ENCODE results near the gene PSMB5.

PSMB5 gene

GRCh38 chr14:23074906-23075305, 40.2 kb upstream of the PSMB5 start (continued):
- TF ChIP-seq ZNF558 (tag by site-specific recombination; IDR thresholded peaks at IDR 0.05) = no peak
- no peak for TF ChIP-seq PBX3 (CRISPR knock-in tag; IDR thresholded peaks at IDR 0.05)
- no peak for TF ChIP-seq ELK4 (IDR thresholded peaks at IDR 0.05; ENCODE audit: borderline replicate concordance, low read depth, low read length)
- TF ChIP-seq ZNF677 (tag by site-specific recombination; IDR thresholded peaks at IDR 0.05) = no peak
- TF ChIP-seq ZFP41 (tag by site-specific recombination; IDR thresholded peaks at IDR 0.05; ENCODE audit: borderline replicate concordance) = no peak

GRCh38 chr14:23071921-23072539, 37.3 kb upstream of the PSMB5 start:
- CTCF ChIA-PET = interaction anchor here (0.6 to 4.0 kb wide), 13 partner anchors 10 to 136 kb away, joined by 3 to 21 read pairs (median 7); partner anchors contain the start of genes ACIN1, C14orf119 and CDH24
- POLR2A ChIA-PET = interaction anchor here (0.6 to 3.5 kb wide), 14 partner anchors 8 to 249 kb away, joined by 3 to 48 read pairs (median 4); partner anchors contain the start of genes ACIN1, AJUBA, C14orf119 and PABPN1
- TF ChIP-seq ZNF677 (tag by site-specific recombination; IDR thresholded peaks at IDR 0.05) = no peak
- no peak for TF ChIP-seq TCF7L2 (IDR thresholded peaks at IDR 0.05; ENCODE audit: borderline replicate concordance, low read depth, low read length)
- 0 out of 2 replicates have a peak, but pooled peaks have one; percentile 23 for TF ChIP-seq PRDM1 (tag by site-specific recombination; IDR thresholded peaks at IDR 0.05)
- 0 out of 2 replicates have a peak, but pooled peaks have one; percentile 6 for TF ChIP-seq ZNF580 (tag by site-specific recombination; IDR thresholded peaks at IDR 0.05)
- peak; percentile 22; the same call in 1 of the 2 replicates for TF ChIP-seq SP2 (tag by site-specific recombination; IDR thresholded peaks at IDR 0.05)
- TF ChIP-seq ZBTB17 (tag by site-specific recombination; IDR thresholded peaks at IDR 0.05) = peak; percentile 60; the same call in 1 of the 2 replicates
- no peak for TF ChIP-seq ZNF513 (tag by site-specific recombination; IDR thresholded peaks at IDR 0.05)
- TF ChIP-seq ZNF114 (tag by site-specific recombination; IDR thresholded peaks at IDR 0.05) = no peak
- no peak for TF ChIP-seq ZSCAN30 (tag by site-specific recombination; IDR thresholded peaks at IDR 0.05)
- TF ChIP-seq ZNF501 (tag by site-specific recombination; IDR thresholded peaks at IDR 0.05) = no peak
- no peak for TF ChIP-seq ZNF776 (tag by site-specific recombination; IDR thresholded peaks at IDR 0.05; ENCODE audit: borderline replicate concordance)
- TF ChIP-seq ZEB2 (tag by site-specific recombination; IDR thresholded peaks at IDR 0.05) = 0 out of 2 replicates have a peak, but pooled peaks have one; percentile 9
- TF ChIP-seq OSR2 (tag by site-specific recombination; IDR thresholded peaks at IDR 0.05) = 0 out of 2 replicates have a peak, but pooled peaks have one; percentile 0
- TF ChIP-seq MZF1 (tag by site-specific recombination; IDR thresholded peaks at IDR 0.05; ENCODE audit: borderline replicate concordance) = no peak
- TF ChIP-seq ZFP3 (tag by site-specific recombination; IDR thresholded peaks at IDR 0.05; ENCODE audit: low read depth) = no peak
- no peak for TF ChIP-seq ZNF660 (tag by site-specific recombination; IDR thresholded peaks at IDR 0.05)
- peak; percentile 54; the same call in 1 of the 2 replicates for TF ChIP-seq PRDM10 (tag by site-specific recombination; IDR thresholded peaks at IDR 0.05)
- TF ChIP-seq YY1 (tag by site-specific recombination; IDR thresholded peaks at IDR 0.05) = no peak
- no peak for TF ChIP-seq WT1 (tag by site-specific recombination; IDR thresholded peaks at IDR 0.05)
- no peak for TF ChIP-seq ZNF169 (tag by site-specific recombination; IDR thresholded peaks at IDR 0.05)
- H3K27ac ChIP-seq (ENCODE audit: extremely low read depth, low read depth, low read length) = peak overlapping the region; percentile 84
- peaks cover 16% of the 10 kb centered on the region for H3K4me1 ChIP-seq (ENCODE audit: control insufficient read depth, insufficient read depth, low read length)
- H3K9me3 ChIP-seq (ENCODE audit: control insufficient read depth, insufficient read depth, low read depth, low read length) = no peaks in the 10 kb centered on the region
- H3K36me3 ChIP-seq (ENCODE audit: control insufficient read depth in 2 of 2, insufficient read depth in 1 of 2, low read length in 2 of 2) = peaks cover 25 to 60% of the 10 kb centered on the region in 2 experiments
- H3K4me3 ChIP-seq (ENCODE audit: low read depth, low read length) = no peak overlapping the region

All from HEK293 (cell line).